SK-N-SH (cell line): ENCODE data around the gene CYFIP1. TPM values are rescaled to one million over a fixed set of nuclear protein-coding genes. Genes with fewer than 3 reads are reported as not detected.

ENCODE experiments used
- CTCF ChIA-PET: fragments of 300-600, 350-600 bp; formaldehyde crosslinking; extraction: SDS; loops from one replicate; lab custom pipeline; 2021; lab: Yijun Ruan, JAX
- POLR2A ChIA-PET: fragments of 350-600 bp; sonication (Branson Sonifier 250); formaldehyde crosslinking; extraction: SDS; loops from one replicate; lab custom pipeline; 2020; ENCODE audit warnings: antibody characterized with exemption, inconsistent platforms; lab: Yijun Ruan, JAX
- DNase-seq: peaks from one replicate; pipeline ENCODE4 v3.0.0; 2012
- H2AFZ ChIP-seq: fragments of 200-600 bp; sonication (generic); 2 replicates; pipeline ENCODE4 v1.8.1; 2016; ENCODE audit warnings: antibody characterized with exemption, mild to moderate bottlenecking, low read depth
- H3F3A ChIP-seq: fragments of 200-600 bp; sonication (generic); replicated peaks from 2 replicates; pipeline ENCODE3; 2016; ENCODE audit warnings: antibody characterized with exemption, mild to moderate bottlenecking; ENCODE audit not compliant: insufficient read depth
- H3K27ac ChIP-seq, 2 experiments: fragments of 200-500 bp in 1 of 2; fragments of 200-600 bp in 1 of 2; sonication (Bioruptor generic) in 1 of 2; sonication (generic), shearing (Covaris generic) in 1 of 2; 2 replicates each; pipeline versions ENCODE4 v1.5.1 to v1.6.1; 2014 to 2016; ENCODE audit warnings: low read depth in 2 of 2, inconsistent platforms in 1 of 2, low read length in 1 of 2, mild to moderate bottlenecking in 1 of 2, mixed read lengths in 1 of 2
- H3K27me3 ChIP-seq: fragments of 200-600 bp; sonication (generic), shearing (Covaris generic); 2 replicates; pipeline ENCODE4 v1.6.1; 2016; ENCODE audit warnings: mixed run types; ENCODE audit not compliant: insufficient read depth
- H3K36me3 ChIP-seq, 2 experiments: fragments of 200-500 bp in 1 of 2; fragments of 200-600 bp in 1 of 2; sonication (Bioruptor generic) in 1 of 2; sonication (generic) in 1 of 2; replicated peaks in 1 of 2; 2 replicates each; pipeline versions ENCODE3 to v1.5.1; 2014 to 2016; ENCODE audit warnings: low read length in 1 of 2, mild to moderate bottlenecking in 1 of 2; ENCODE audit not compliant: insufficient read depth in 2 of 2, control insufficient read depth in 1 of 2
- H3K4me1 ChIP-seq, 2 experiments: fragments of 200-500 bp in 1 of 2; fragments of 200-600 bp in 1 of 2; sonication (Bioruptor generic) in 1 of 2; sonication (generic), shearing (Covaris generic) in 1 of 2; 2 replicates each; pipeline versions ENCODE4 v1.5.1 to v1.6.1; 2014 to 2016; ENCODE audit warnings: low read depth in 1 of 2, low read length in 1 of 2, mixed run types in 1 of 2; ENCODE audit not compliant: insufficient read depth in 2 of 2, control insufficient read depth in 1 of 2
- H3K4me2 ChIP-seq: fragments of 200-600 bp; sonication (generic), shearing (Covaris generic); 2 replicates; pipeline ENCODE4 v1.6.1; 2017; ENCODE audit warnings: mixed run types
- H3K4me3 ChIP-seq, 2 experiments: fragments of 200-500 bp in 1 of 2; fragments of 200-600 bp in 1 of 2; sonication (Bioruptor generic) in 1 of 2; sonication (generic), shearing (Covaris generic) in 1 of 2; 2 replicates each; pipeline versions ENCODE4 v1.5.1 to v1.8.1; 2014 to 2016; ENCODE audit warnings: low read depth in 2 of 2, inconsistent platforms in 1 of 2, low read length in 1 of 2, mild to moderate bottlenecking in 1 of 2, mixed read lengths in 1 of 2, moderate library complexity in 1 of 2
- H3K79me2 ChIP-seq: fragments of 200-600 bp; sonication (generic); 2 replicates; pipeline ENCODE4 v1.8.1; 2017; ENCODE audit warnings: mild to moderate bottlenecking; ENCODE audit not compliant: insufficient read depth
- H3K9ac ChIP-seq: fragments of 200-600 bp; sonication (generic); 2 replicates; pipeline ENCODE4 v1.6.1; 2017; ENCODE audit warnings: mixed run types
- H3K9me2 ChIP-seq: fragments of 200-600 bp; sonication (generic); 2 replicates; pipeline ENCODE4 v1.6.1; 2017; ENCODE audit warnings: mixed run types
- H3K9me3 ChIP-seq: fragments of 200-600 bp; sonication (generic); 2 replicates; pipeline ENCODE4 v1.6.1; 2017; ENCODE audit warnings: mixed run types, mild to moderate bottlenecking, moderate library complexity
- H4K20me1 ChIP-seq: fragments of 200-600 bp; sonication (generic); 2 replicates; pipeline ENCODE4 v1.6.1; 2017; ENCODE audit warnings: mild to moderate bottlenecking, mixed run types; ENCODE audit not compliant: insufficient read depth
- ELF1 ChIP-seq: IDR thresholded peaks from 2 replicates; pipeline ENCODE4 v1.4.0; 2012
- FOSL2 ChIP-seq: IDR thresholded peaks from 2 replicates; pipeline ENCODE4 v1.4.0; 2012; ENCODE audit warnings: low read depth, mild to moderate bottlenecking, moderate library complexity, borderline replicate concordance
- FOXJ3 ChIP-seq: sonication (generic); formaldehyde crosslinking; IDR thresholded peaks from 2 replicates; pipeline ENCODE4 v1.5.1; 2020; ENCODE audit warnings: mild to moderate bottlenecking, missing genetic modification reagents
- FOXM1 ChIP-seq: IDR thresholded peaks from 2 replicates; pipeline ENCODE4 v1.4.0; 2012; ENCODE audit warnings: low read depth, mild to moderate bottlenecking
- GABPA ChIP-seq: IDR thresholded peaks from 2 replicates; pipeline ENCODE4 v1.4.0; 2012; ENCODE audit warnings: low read depth, mild to moderate bottlenecking
- GATA2 ChIP-seq: sonication (generic); formaldehyde crosslinking; IDR thresholded peaks from 2 replicates; pipeline ENCODE4 v1.5.0; 2020; ENCODE audit warnings: mild to moderate bottlenecking, missing genetic modification reagents
- IRF3 ChIP-seq: fragments of 150-350 bp; IDR thresholded peaks from 2 replicates; pipeline ENCODE4 v1.6.1; 2016; ENCODE audit warnings: mild to moderate bottlenecking, low read depth, low read length
- MAX ChIP-seq: IDR thresholded peaks from 2 replicates; pipeline ENCODE4 v1.4.0; 2012; ENCODE audit warnings: low read depth
- MEF2A ChIP-seq: IDR thresholded peaks from 2 replicates; pipeline ENCODE4 v1.4.0; 2012; ENCODE audit warnings: low read depth, borderline replicate concordance
- MXI1 ChIP-seq: IDR thresholded peaks from 2 replicates; pipeline ENCODE4 v1.6.1; 2012; ENCODE audit warnings: mild to moderate bottlenecking, low read depth, low read length, improper control_type of control experiment
- NRF1 ChIP-seq: IDR thresholded peaks from 2 replicates; pipeline ENCODE4 v1.6.1; 2012; ENCODE audit warnings: low read depth, mild to moderate bottlenecking, low read length
- PBX3 ChIP-seq: IDR thresholded peaks from 2 replicates; pipeline ENCODE4; 2012
- RCOR1 ChIP-seq: fragments of 150-350 bp; IDR thresholded peaks from 2 replicates; pipeline ENCODE4 v1.6.1; 2017; ENCODE audit warnings: antibody characterized with exemption, low read length
- RXRA ChIP-seq: IDR thresholded peaks from 2 replicates; pipeline ENCODE4 v1.4.0; 2012; ENCODE audit warnings: low read depth, mild to moderate bottlenecking, borderline replicate concordance
- SMC3 ChIP-seq: IDR thresholded peaks from 2 replicates; pipeline ENCODE4 v1.6.1; 2012; ENCODE audit warnings: low read depth, low read length, improper control_type of control experiment
- TAF1 ChIP-seq: IDR thresholded peaks from 2 replicates; pipeline ENCODE4 v1.6.1; 2012; ENCODE audit warnings: low read depth, mild to moderate bottlenecking, low read length, moderate library complexity, borderline replicate concordance
- WGBS: methylation state at CpG from one replicate; pipeline ENCODE4 v1.1.6; 2017; ENCODE audit warnings: low lambda C conversion rate; 5-methylcytosine and 5-hydroxymethylcytosine counted together
- polyA plus RNA-seq, 3 experiments: library from polyadenylated mRNA; depleted of rRNA; stranded (reverse); fragments of >200 nt; gene quantifications; 2 replicates each; pipeline ENCODE4 v1.2.3, GENCODE V29; 2012
- TF ChIP-seq, protein P1 (sequence below): IDR thresholded peaks from 2 replicates; pipeline ENCODE4 v1.4.0; 2012; ENCODE audit warnings: low read depth, borderline replicate concordance

CYFIP1 gene
- polyA plus RNA-seq, 1 of the 3 experiments (the other 2 are of a cell fraction), result 53.4 TPM

DNA sequence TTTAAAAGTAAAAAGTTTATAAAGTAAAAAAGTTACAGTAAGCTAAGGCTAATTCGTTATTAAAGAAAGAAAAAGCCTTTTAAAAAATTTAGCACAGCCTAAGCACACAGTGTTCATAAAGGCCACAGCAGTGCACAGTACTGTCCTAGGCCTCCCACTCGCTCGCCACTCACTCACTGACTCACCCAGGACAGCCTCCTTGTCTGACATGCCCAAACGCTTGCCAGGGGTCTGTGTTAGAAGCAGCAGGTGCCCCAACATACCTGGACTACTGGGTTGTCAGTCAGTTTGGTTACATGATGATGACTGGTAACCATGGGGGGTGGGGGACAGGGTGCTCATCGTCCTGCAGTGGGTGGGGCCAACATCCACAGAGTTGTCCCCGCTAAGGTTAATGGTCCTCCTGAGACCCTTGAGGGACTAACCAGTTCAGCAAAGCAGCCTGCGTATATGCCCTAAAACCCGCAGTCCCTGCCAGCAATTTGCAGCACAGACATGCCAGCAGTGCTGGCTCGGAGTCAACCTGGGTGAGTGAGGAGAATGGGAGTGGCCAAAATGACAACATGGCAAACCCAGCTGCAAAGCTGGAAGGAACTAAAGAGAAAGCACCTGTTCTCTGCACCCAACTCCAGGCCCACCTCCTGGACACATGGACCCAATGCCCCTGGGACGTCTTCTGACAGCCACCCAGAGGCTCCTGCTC is 49.2 kb downstream of the CYFIP1 start:
- CTCF ChIA-PET, result no interaction called here
- 79% methylated on average over 9 of the region's 10 CpGs for WGBS
- peaks cover 0 to 4% of the 10 kb centered on the region in 2 experiments; a peak in 1 of 4 replicates for H3K4me1 ChIP-seq

GRCh38 chr15:22927761-22928160 is 52.4 kb downstream of the CYFIP1 start:
- no peak for DNase-seq
- peaks cover 0 to 4% of the 10 kb centered on the region in 2 experiments; a peak in 1 of 4 replicates for H3K4me1 ChIP-seq
- H4K20me1 ChIP-seq, result no peaks in the 10 kb centered on the region
- no peak for TF ChIP-seq MEF2A
- no peak for TF ChIP-seq FOSL2
- no peak for TF ChIP-seq SMC3
- TF ChIP-seq TAF1, result no peak
- no peak for TF ChIP-seq NRF1
- TF ChIP-seq, protein P1, sequence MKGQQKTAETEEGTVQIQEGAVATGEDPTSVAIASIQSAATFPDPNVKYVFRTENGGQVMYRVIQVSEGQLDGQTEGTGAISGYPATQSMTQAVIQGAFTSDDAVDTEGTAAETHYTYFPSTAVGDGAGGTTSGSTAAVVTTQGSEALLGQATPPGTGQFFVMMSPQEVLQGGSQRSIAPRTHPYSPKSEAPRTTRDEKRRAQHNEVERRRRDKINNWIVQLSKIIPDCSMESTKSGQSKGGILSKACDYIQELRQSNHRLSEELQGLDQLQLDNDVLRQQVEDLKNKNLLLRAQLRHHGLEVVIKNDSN, result no peak
- TF ChIP-seq RCOR1, result no peak
- TF ChIP-seq MAX, result no peak
- TF ChIP-seq MXI1, result no peak
- H2AFZ ChIP-seq, result no peak overlapping the region
- no peaks in the 10 kb centered on the region for H3F3A ChIP-seq
- CTCF ChIA-PET, result no interaction called here
- no peak overlapping the region for H3K27ac ChIP-seq
- no peak overlapping the region for H3K4me2 ChIP-seq
- peaks cover 21 to 34% of the 10 kb centered on the region in 2 experiments for H3K36me3 ChIP-seq
- POLR2A ChIA-PET, result no interaction called here
- H3K9ac ChIP-seq, result no peak overlapping the region
- H3K9me3 ChIP-seq, result no peaks in the 10 kb centered on the region
- WGBS, result 94% methylated on average over 25 of the region's 25 CpGs
- peaks cover 5% of the 10 kb centered on the region; the same call in 1 of the 2 replicates for H3K79me2 ChIP-seq
- no peaks in the 10 kb centered on the region for H3K9me2 ChIP-seq
- H3K27me3 ChIP-seq, result no peaks in the 10 kb centered on the region
- H3K4me3 ChIP-seq, result no peak overlapping the region

More for the DNA sequence above, 49.2 kb downstream of the CYFIP1 start:
- TF ChIP-seq PBX3 (no peak), RXRA (no peak), FOXJ3 (CRISPR knock-in tag) (no peak), GATA2 (CRISPR knock-in tag) (no peak), IRF3 (no peak), GABPA (no peak), ELF1 (no peak), FOXM1 (no peak)
- Histone ChIP-seq H3K4me2 (no peak overlapping the region), H3K79me2 (peaks cover 11% of the 10 kb centered on the region; the same call in 1 of the 2 replicates), H4K20me1 (no peaks in the 10 kb centered on the region), H3K9me2 (no peaks in the 10 kb centered on the region), H3K27ac (no peak overlapping the region), H3K9me3 (no peaks in the 10 kb centered on the region), H3F3A (no peaks in the 10 kb centered on the region), H3K36me3 (peaks cover 26 to 47% of the 10 kb centered on the region in 2 experiments), H2AFZ (no peak overlapping the region), H3K27me3 (no peaks in the 10 kb centered on the region), H3K9ac (no peak overlapping the region), H3K4me3 (no peak overlapping the region)
- POLR2A ChIA-PET, result no interaction called here
- no peak for DNase-seq
